ENCODE results near the gene NPAS3. TPM values are rescaled to one million over a fixed set of nuclear protein-coding genes. Genes with fewer than 3 reads are reported as not detected.

Gene NPAS3
- total RNA-seq, 2 experiments from 2014 or later: not detected

DNA sequence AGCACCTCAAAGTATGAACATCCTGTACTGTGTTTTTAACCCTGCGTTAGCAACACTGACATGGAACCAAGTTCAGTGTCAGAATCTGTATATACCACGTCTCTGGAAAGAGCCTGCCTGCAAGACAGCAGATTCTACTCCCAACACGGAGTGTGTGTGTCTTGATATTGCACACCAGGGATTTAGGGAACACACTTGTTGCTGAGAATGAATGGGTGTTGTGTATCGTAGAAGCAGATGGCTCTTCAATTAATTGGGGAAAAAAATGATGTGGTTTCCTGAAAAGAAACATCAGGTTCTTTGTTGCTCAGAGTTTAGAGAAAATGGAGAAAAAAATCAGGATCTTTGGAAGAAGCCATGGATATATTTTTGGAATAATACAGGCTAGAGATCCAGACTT, 841.4 kb downstream of the NPAS3 start:
- no peaks in the 10 kb centered on the region for H4K20me1 ChIP-seq (ENCODE audit: insufficient read depth, low read length)
- H3K4me2 ChIP-seq (ENCODE audit: low read length): no peak overlapping the region
- no TSS peak for BruUV-seq (replicated peaks)
- no peaks in the 10 kb centered on the region for H3K9me3 ChIP-seq (ENCODE audit: low read length)
- H3K79me2 ChIP-seq (ENCODE audit: insufficient read depth, low read depth, low read length): no peaks in the 10 kb centered on the region
- DNase-seq (ENCODE audit: low spot score): no peak
- H3K27ac ChIP-seq (ENCODE audit: low read depth, low read length, poor library complexity, severe bottlenecking): no peak overlapping the region
- H3K4me3 ChIP-seq (ENCODE audit: low read depth, low read length, poor library complexity, severe bottlenecking): no peak overlapping the region
- ChIA-PET POLR2A (no interaction called here), CTCF (ENCODE audit: unreplicated experiment) (no interaction called here)
- no peak overlapping the region for H2AFZ ChIP-seq (ENCODE audit: low read length)
- TF ChIP-seq, protein P1, sequence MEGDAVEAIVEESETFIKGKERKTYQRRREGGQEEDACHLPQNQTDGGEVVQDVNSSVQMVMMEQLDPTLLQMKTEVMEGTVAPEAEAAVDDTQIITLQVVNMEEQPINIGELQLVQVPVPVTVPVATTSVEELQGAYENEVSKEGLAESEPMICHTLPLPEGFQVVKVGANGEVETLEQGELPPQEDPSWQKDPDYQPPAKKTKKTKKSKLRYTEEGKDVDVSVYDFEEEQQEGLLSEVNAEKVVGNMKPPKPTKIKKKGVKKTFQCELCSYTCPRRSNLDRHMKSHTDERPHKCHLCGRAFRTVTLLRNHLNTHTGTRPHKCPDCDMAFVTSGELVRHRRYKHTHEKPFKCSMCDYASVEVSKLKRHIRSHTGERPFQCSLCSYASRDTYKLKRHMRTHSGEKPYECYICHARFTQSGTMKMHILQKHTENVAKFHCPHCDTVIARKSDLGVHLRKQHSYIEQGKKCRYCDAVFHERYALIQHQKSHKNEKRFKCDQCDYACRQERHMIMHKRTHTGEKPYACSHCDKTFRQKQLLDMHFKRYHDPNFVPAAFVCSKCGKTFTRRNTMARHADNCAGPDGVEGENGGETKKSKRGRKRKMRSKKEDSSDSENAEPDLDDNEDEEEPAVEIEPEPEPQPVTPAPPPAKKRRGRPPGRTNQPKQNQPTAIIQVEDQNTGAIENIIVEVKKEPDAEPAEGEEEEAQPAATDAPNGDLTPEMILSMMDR (conservative IDR thresholded peaks at IDR 0.05; ENCODE audit: low read length): no peak
- TF ChIP-seq EZH2phosphoT487 (IDR thresholded peaks at IDR 0.05; ENCODE audit: borderline replicate concordance, low read depth, low read length): no peak
- intact Hi-C loops (cut with micrococcal nuclease; ENCODE audit: unreplicated experiment): no loop called here
- no peaks in the 10 kb centered on the region for H3K9me2 ChIP-seq (ENCODE audit: insufficient read depth, low read length)
- H3K36me3 ChIP-seq (ENCODE audit: insufficient read depth, low read length): no peaks in the 10 kb centered on the region
- no peaks in the 10 kb centered on the region for H3K4me1 ChIP-seq (ENCODE audit: insufficient read depth, low read length, poor library complexity, severe bottlenecking)

DNA sequence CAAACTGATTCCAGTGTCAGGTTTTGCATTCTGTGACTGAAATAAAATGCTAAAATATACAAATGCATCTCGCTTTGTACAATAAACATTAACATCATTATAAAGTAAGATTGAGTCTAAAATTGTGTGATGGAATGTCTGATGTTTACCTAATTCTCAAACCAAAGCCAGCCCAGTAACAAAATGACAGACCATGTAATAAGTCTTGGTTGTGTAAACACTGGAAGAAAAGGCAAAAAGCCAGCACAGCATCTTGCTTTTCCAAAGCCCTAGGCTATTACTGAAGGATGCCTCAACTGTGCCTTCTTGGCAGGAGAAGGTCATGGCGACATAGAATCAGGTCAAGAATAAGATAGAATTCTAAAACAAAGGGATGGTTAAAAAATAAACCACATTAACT, 842.6 kb downstream of the NPAS3 start:
- Histone ChIP-seq H3K36me3 (ENCODE audit: insufficient read depth, low read length) (no peaks in the 10 kb centered on the region), H4K20me1 (ENCODE audit: insufficient read depth, low read length) (no peaks in the 10 kb centered on the region), H3K4me2 (ENCODE audit: low read length) (no peak overlapping the region), H3K9me2 (ENCODE audit: insufficient read depth, low read length) (no peaks in the 10 kb centered on the region), H3K4me1 (ENCODE audit: insufficient read depth, low read length, poor library complexity, severe bottlenecking) (no peaks in the 10 kb centered on the region), H3K4me3 (ENCODE audit: low read depth, low read length, poor library complexity, severe bottlenecking) (no peak overlapping the region), H3K27ac (ENCODE audit: low read depth, low read length, poor library complexity, severe bottlenecking) (no peak overlapping the region), H2AFZ (ENCODE audit: low read length) (no peak overlapping the region), H3K9me3 (ENCODE audit: low read length) (no peaks in the 10 kb centered on the region), H3K79me2 (ENCODE audit: insufficient read depth, low read depth, low read length) (no peaks in the 10 kb centered on the region)
- no peak for TF ChIP-seq EZH2phosphoT487 (IDR thresholded peaks at IDR 0.05; ENCODE audit: borderline replicate concordance, low read depth, low read length)
- TF ChIP-seq, protein P1 (conservative IDR thresholded peaks at IDR 0.05; ENCODE audit: low read length): no peak
- no TSS peak for BruUV-seq (replicated peaks)
- no peak for DNase-seq (ENCODE audit: low spot score)
- intact Hi-C loops (cut with micrococcal nuclease; ENCODE audit: unreplicated experiment): no loop called here
- ChIA-PET CTCF (ENCODE audit: unreplicated experiment) (no interaction called here), POLR2A (interaction anchor here (0.6 to 0.9 kb wide), 2 partner anchors 9 to 23 kb away, joined by 3 to 5 read pairs; no protein-coding TSS in a partner anchor)

DNA sequence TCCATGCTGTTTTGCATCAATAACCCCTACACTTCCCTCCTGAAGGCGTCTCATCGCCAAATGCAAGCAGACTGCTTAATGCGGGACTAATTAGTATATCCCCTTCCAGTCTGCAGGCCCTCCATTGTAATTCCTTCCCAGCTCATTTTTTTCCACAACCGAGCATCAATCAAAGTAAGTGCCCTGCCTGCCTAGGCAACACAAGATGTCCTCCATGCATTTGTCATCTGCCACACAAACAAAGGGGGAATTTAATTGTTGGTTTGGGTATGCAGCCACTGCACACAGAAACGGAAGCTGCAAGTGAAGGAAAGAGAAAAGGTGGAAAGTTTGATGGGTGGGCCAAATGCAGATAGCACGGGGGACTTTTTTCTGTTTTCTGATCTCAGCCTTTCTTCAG, 844.2 kb downstream of the NPAS3 start:
- DNase-seq (ENCODE audit: low spot score): no peak
- Histone ChIP-seq H2AFZ (ENCODE audit: low read length) (no peak overlapping the region), H3K4me1 (ENCODE audit: insufficient read depth, low read length, poor library complexity, severe bottlenecking) (no peaks in the 10 kb centered on the region), H3K9me3 (ENCODE audit: low read length) (no peaks in the 10 kb centered on the region), H4K20me1 (ENCODE audit: insufficient read depth, low read length) (no peaks in the 10 kb centered on the region), H3K36me3 (ENCODE audit: insufficient read depth, low read length) (no peaks in the 10 kb centered on the region), H3K4me3 (ENCODE audit: low read depth, low read length, poor library complexity, severe bottlenecking) (no peak overlapping the region), H3K9me2 (ENCODE audit: insufficient read depth, low read length) (no peaks in the 10 kb centered on the region), H3K79me2 (ENCODE audit: insufficient read depth, low read depth, low read length) (no peaks in the 10 kb centered on the region), H3K27ac (ENCODE audit: low read depth, low read length, poor library complexity, severe bottlenecking) (no peak overlapping the region), H3K4me2 (ENCODE audit: low read length) (no peak overlapping the region)
- POLR2A ChIA-PET: interaction anchor here (1.0 to 1.2 kb wide), 2 partner anchors 11 to 20 kb away, joined by 3 to 4 read pairs; no protein-coding TSS in a partner anchor
- no peak for TF ChIP-seq EZH2phosphoT487 (IDR thresholded peaks at IDR 0.05; ENCODE audit: borderline replicate concordance, low read depth, low read length)
- TF ChIP-seq, protein P1 (conservative IDR thresholded peaks at IDR 0.05; ENCODE audit: low read length): no peak
- BruUV-seq (replicated peaks): no TSS peak
- CTCF ChIA-PET (ENCODE audit: unreplicated experiment): no interaction called here
- intact Hi-C loops (cut with micrococcal nuclease; ENCODE audit: unreplicated experiment): no loop called here
